Measurements from ENCODE around the gene DNM1.

- TF ChIP-seq CTCF (IDR thresholded peaks at IDR 0.05; ENCODE audit: low read length), result no peak
- TF ChIP-seq EZH2 (IDR thresholded peaks at IDR 0.05; ENCODE audit: borderline replicate concordance, low read length), result no peak
Measured at GRCh38 chr9:128252317-128253139, 49.3 kb downstream of the DNM1 start.

All from OCI-LY1 (cell line).